ENCODE measurements around the gene UPF2.
A peak's percentile ranks its signal among the peaks of the same experiment; 100 is the strongest.
"Not testable (repeated sequence)": the region's sequence is repeated elsewhere in the genome, so short reads cannot be mapped to it uniquely, and the experiment has no call there.

The UPF2 gene

GRCh38 chr10:12042409-12042796, 206 bp downstream of the UPF2 start:
- DNase-seq (ENCODE audit: low spot score): peak; percentile 49

- peak; percentile 21 for DNase-seq (ENCODE audit: low spot score)
Observed at GRCh38 chr10:12041766-12042408, 722 bp downstream of the UPF2 start.

- DNase-seq (ENCODE audit: low spot score): no peak
Observed at GRCh38 chr10:12036073-12036655, 6.4 kb downstream of the UPF2 start.

- no peak for DNase-seq (ENCODE audit: low spot score)
Observed at GRCh38 chr10:12031404-12031803, 11.2 kb downstream of the UPF2 start.

GRCh38 chr10:12027539-12027938, 15.1 kb downstream of the UPF2 start:
- DNase-seq (ENCODE audit: low spot score): no peak

GRCh38 chr10:12025591-12025990, 17.0 kb downstream of the UPF2 start:
- DNase-seq (ENCODE audit: low spot score): no peak

GRCh38 chr10:12022580-12023257, 19.9 kb downstream of the UPF2 start:
- no peak for DNase-seq (ENCODE audit: low spot score)

- no peak for DNase-seq (ENCODE audit: low spot score)
Observed at GRCh38 chr10:12020574-12020973, 22.0 kb downstream of the UPF2 start.

- DNase-seq (ENCODE audit: low spot score): no peak
Observed at GRCh38 chr10:12019283-12019971, 23.2 kb downstream of the UPF2 start.

- DNase-seq (ENCODE audit: low spot score): peak; percentile 11
Observed at GRCh38 chr10:12018438-12019282, 23.9 kb downstream of the UPF2 start.

- no peak for DNase-seq (ENCODE audit: low spot score)
Observed at GRCh38 chr10:12013926-12014325, 28.7 kb downstream of the UPF2 start.

GRCh38 chr10:12013391-12013790, 29.2 kb downstream of the UPF2 start:
- not testable (repeated sequence) for DNase-seq (ENCODE audit: low spot score)

GRCh38 chr10:12010353-12010752, 32.3 kb downstream of the UPF2 start:
- DNase-seq (ENCODE audit: low spot score): no peak

- not testable (repeated sequence) for DNase-seq (ENCODE audit: low spot score)
Observed at GRCh38 chr10:12008842-12009241, 33.8 kb downstream of the UPF2 start.

GRCh38 chr10:12006671-12007070, 35.9 kb downstream of the UPF2 start:
- no peak for DNase-seq (ENCODE audit: low spot score)

- DNase-seq (ENCODE audit: low spot score): no peak
Observed at GRCh38 chr10:11993834-11994468, 48.7 kb downstream of the UPF2 start.

- no peak for DNase-seq (ENCODE audit: low spot score)
Observed at GRCh38 chr10:11988924-11989323, 53.7 kb downstream of the UPF2 start.

GRCh38 chr10:11986593-11987216, 55.9 kb downstream of the UPF2 start:
- peak; percentile 82 for DNase-seq (ENCODE audit: low spot score)

GRCh38 chr10:11982253-11982652, 60.4 kb downstream of the UPF2 start:
- no peak for DNase-seq (ENCODE audit: low spot score)

- DNase-seq (ENCODE audit: low spot score): no peak
Observed at GRCh38 chr10:11975795-11976194, 66.8 kb downstream of the UPF2 start.

- not testable (repeated sequence) for DNase-seq (ENCODE audit: low spot score)
Observed at GRCh38 chr10:11972523-11972922, 70.1 kb downstream of the UPF2 start.
